DND-41 (cell line): Measurements from ENCODE around the gene PTPRK.

Experiments used
- EZH2 ChIP-seq: IDR thresholded peaks from 3 replicates; pipeline ENCODE4 v1.6.1; 2012; ENCODE audit warnings: borderline replicate concordance, low read depth, mild to moderate bottlenecking, moderate library complexity, low read length, inconsistent platforms; ENCODE audit not compliant: severe bottlenecking
- TF ChIP-seq, protein P1 (sequence below): IDR thresholded peaks from 2 replicates; pipeline ENCODE4 v1.5.1; 2012; ENCODE audit warnings: borderline replicate concordance, low read length, moderate library complexity, mild to moderate bottlenecking; ENCODE audit not compliant: poor library complexity, severe bottlenecking; ENCODE audit errors: extremely low read depth

- TF ChIP-seq, protein P1, sequence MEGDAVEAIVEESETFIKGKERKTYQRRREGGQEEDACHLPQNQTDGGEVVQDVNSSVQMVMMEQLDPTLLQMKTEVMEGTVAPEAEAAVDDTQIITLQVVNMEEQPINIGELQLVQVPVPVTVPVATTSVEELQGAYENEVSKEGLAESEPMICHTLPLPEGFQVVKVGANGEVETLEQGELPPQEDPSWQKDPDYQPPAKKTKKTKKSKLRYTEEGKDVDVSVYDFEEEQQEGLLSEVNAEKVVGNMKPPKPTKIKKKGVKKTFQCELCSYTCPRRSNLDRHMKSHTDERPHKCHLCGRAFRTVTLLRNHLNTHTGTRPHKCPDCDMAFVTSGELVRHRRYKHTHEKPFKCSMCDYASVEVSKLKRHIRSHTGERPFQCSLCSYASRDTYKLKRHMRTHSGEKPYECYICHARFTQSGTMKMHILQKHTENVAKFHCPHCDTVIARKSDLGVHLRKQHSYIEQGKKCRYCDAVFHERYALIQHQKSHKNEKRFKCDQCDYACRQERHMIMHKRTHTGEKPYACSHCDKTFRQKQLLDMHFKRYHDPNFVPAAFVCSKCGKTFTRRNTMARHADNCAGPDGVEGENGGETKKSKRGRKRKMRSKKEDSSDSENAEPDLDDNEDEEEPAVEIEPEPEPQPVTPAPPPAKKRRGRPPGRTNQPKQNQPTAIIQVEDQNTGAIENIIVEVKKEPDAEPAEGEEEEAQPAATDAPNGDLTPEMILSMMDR = no peak
- no peak for TF ChIP-seq EZH2
Observed at GRCh38 chr6:128499079-128499731, 21.2 kb downstream of the PTPRK start.
